Amygdala (tissue), 56 donors: ENCODE measurements around the gene EDC4.
"Not testable (repeated sequence)": the region's sequence is repeated elsewhere in the genome, so short reads cannot be mapped to it uniquely, and the experiment has no call there.

ENCODE experiments used
- DNase-seq, 56 donors: peaks; one replicate each; lab custom pipeline; 2025; lab: John Stamatoyannopoulos, UW

The EDC4 gene

GRCh38 chr16:67872631-67873434 is at the start of gene EDC4:
EDC4 (plus strand) TSS chr16:67873052; CDS start chr16:67873262, 210 bp downstream.
- peak in 50 of 56 donors; percentile 13 to 81 (median 65) for DNase-seq

GRCh38 chr16:67825119-67825518 is 47.7 kb upstream of the EDC4 start:
- no peak for DNase-seq

GRCh38 chr16:67825906-67826305 is 46.9 kb upstream of the EDC4 start:
- DNase-seq = no peak

- DNase-seq = no peak
Measured at GRCh38 chr16:67828651-67829050, 44.2 kb upstream of the EDC4 start.

GRCh38 chr16:67833030-67833414 is 39.8 kb upstream of the EDC4 start:
- peak in 1 of 56 donors; percentile 17 for DNase-seq

GRCh38 chr16:67833415-67834241 is 39.2 kb upstream of the EDC4 start:
- DNase-seq = peak; percentile 40 to 95 (median 82)

GRCh38 chr16:67834242-67834614 is 38.6 kb upstream of the EDC4 start:
- no peak for DNase-seq

GRCh38 chr16:67837190-67837589 is 35.7 kb upstream of the EDC4 start:
- not testable (repeated sequence) for DNase-seq

- DNase-seq = no peak
Measured at GRCh38 chr16:67837811-67838210, 35.0 kb upstream of the EDC4 start.

GRCh38 chr16:67841198-67841815 is 31.5 kb upstream of the EDC4 start:
- peak in 1 of 56 donors; percentile 86 for DNase-seq

- peak; percentile 48 to 99 (median 90) for DNase-seq
Measured at GRCh38 chr16:67841816-67842508, 30.9 kb upstream of the EDC4 start, which contains the start of gene THAP11. THAP11 (plus strand) TSS chr16:67842320; CDS start chr16:67842555, 235 bp downstream.

GRCh38 chr16:67842509-67843342 is 30.1 kb upstream of the EDC4 start:
- peak in 47 of 56 donors; percentile 15 to 80 (median 56) for DNase-seq

- DNase-seq = peak in 2 of 56 donors; percentile 15 to 31
Measured at GRCh38 chr16:67843343-67843765, 29.5 kb upstream of the EDC4 start.

- DNase-seq = no peak
Measured at GRCh38 chr16:67844497-67844896, 28.4 kb upstream of the EDC4 start.

- no peak for DNase-seq
Measured at GRCh38 chr16:67845291-67846062, 27.4 kb upstream of the EDC4 start.

- DNase-seq = no peak
Measured at GRCh38 chr16:67846063-67846319, 26.9 kb upstream of the EDC4 start.

GRCh38 chr16:67846320-67847063 is 26.4 kb upstream of the EDC4 start, which contains the start of gene NUTF2:
NUTF2 (plus strand) TSS chr16:67846933; CDS start chr16:67865131, 18,198 bp downstream.
- peak; percentile 40 to 98 (median 90) for DNase-seq
